DND-41 (cell line): ENCODE measurements around the gene MEIS1.
"Not testable (repeated sequence)": the region's sequence is repeated elsewhere in the genome, so short reads cannot be mapped to it uniquely, and the experiment has no call there.

Experiments
- ATAC-seq: fragments of 200-7000 bp; cut with Tn5 transposase; 3 replicates; pipeline ENCODE4 v1.9.1; 2021; ENCODE audit warnings: low read depth; ENCODE audit not compliant: insufficient read depth
- DNase-seq: peaks from one replicate; pipeline ENCODE4 v3.0.0-alpha.2; 2020
- H2AFZ ChIP-seq: 2 replicates; pipeline ENCODE4 v1.6.0; 2012; ENCODE audit warnings: low read depth, low read length
- H3K27ac ChIP-seq: 2 replicates; pipeline ENCODE4 v1.5.1; 2012; ENCODE audit warnings: low read length, inconsistent platforms
- H3K27me3 ChIP-seq: fragments of 200-600 bp; sonication (generic); 2 replicates; pipeline ENCODE4 v1.6.0; 2012; ENCODE audit warnings: low read length, mild to moderate bottlenecking, inconsistent platforms; ENCODE audit not compliant: insufficient read depth, poor library complexity
- H3K36me3 ChIP-seq: 2 replicates; pipeline ENCODE4 v1.5.1; 2012; ENCODE audit warnings: low read length, inconsistent platforms; ENCODE audit not compliant: insufficient read depth
- H3K4me1 ChIP-seq: 2 replicates; pipeline ENCODE4 v1.5.1; 2012; ENCODE audit warnings: mild to moderate bottlenecking, low read length; ENCODE audit not compliant: insufficient read depth
- H3K4me2 ChIP-seq: 2 replicates; pipeline ENCODE4 v1.6.0; 2012; ENCODE audit warnings: mild to moderate bottlenecking, moderate library complexity, low read length, inconsistent platforms; ENCODE audit not compliant: insufficient read depth
- H3K4me3 ChIP-seq, 2 experiments: fragments of 200-600 bp in 1 of 2; shearing (Covaris generic) in 1 of 2; 2 replicates each; pipeline ENCODE4 v1.5.1; 2012 to 2016; ENCODE audit warnings: inconsistent platforms in 2 of 2, low read length in 2 of 2, mild to moderate bottlenecking in 2 of 2, low read depth in 1 of 2, moderate library complexity in 1 of 2
- H3K79me2 ChIP-seq: 2 replicates; pipeline ENCODE4 v1.6.0; 2012; ENCODE audit warnings: low read length, inconsistent platforms; ENCODE audit not compliant: insufficient read depth
- H3K9ac ChIP-seq: 2 replicates; pipeline ENCODE4 v1.6.0; 2012; ENCODE audit warnings: low read depth, mild to moderate bottlenecking, inconsistent platforms, low read length, moderate library complexity
- H3K9me3 ChIP-seq: 2 replicates; pipeline ENCODE4 v1.5.1; 2012; ENCODE audit warnings: low read length, moderate library complexity, mild to moderate bottlenecking, inconsistent platforms; ENCODE audit not compliant: insufficient read depth, severe bottlenecking
- H4K20me1 ChIP-seq: 2 replicates; pipeline ENCODE4 v1.6.0; 2012; ENCODE audit warnings: low read length; ENCODE audit not compliant: insufficient read depth
- CTCF ChIP-seq: IDR thresholded peaks from 2 replicates; pipeline ENCODE4 v1.5.1; 2012; ENCODE audit warnings: borderline replicate concordance, low read length, moderate library complexity, mild to moderate bottlenecking; ENCODE audit not compliant: poor library complexity, severe bottlenecking; ENCODE audit errors: extremely low read depth
- EZH2 ChIP-seq: IDR thresholded peaks from 3 replicates; pipeline ENCODE4 v1.6.1; 2012; ENCODE audit warnings: borderline replicate concordance, low read depth, mild to moderate bottlenecking, moderate library complexity, low read length, inconsistent platforms; ENCODE audit not compliant: severe bottlenecking

MEIS1 gene

GRCh38 chr2:66481100-66481549 lies 46.2 kb downstream of the MEIS1 start:
- no peaks in the 10 kb centered on the region for H3K4me1 ChIP-seq
- ATAC-seq = no peak

GRCh38 chr2:66485252-66485651 lies 50.3 kb downstream of the MEIS1 start:
- H3K27ac ChIP-seq, H3K4me2 ChIP-seq, H4K20me1 ChIP-seq, H3K4me1 ChIP-seq, H3K9me3 ChIP-seq, H3K36me3 ChIP-seq, ATAC-seq, H3K27me3 ChIP-seq, H3K4me3 ChIP-seq, H3K9ac ChIP-seq, DNase-seq, H3K79me2 ChIP-seq, H2AFZ ChIP-seq: not testable (repeated sequence)

More at GRCh38 chr2:66481100-66481549, 46.2 kb downstream of the MEIS1 start:
- no peaks in the 10 kb centered on the region for H3K79me2 ChIP-seq
- no peak overlapping the region for H2AFZ ChIP-seq
- no peaks in the 10 kb centered on the region for H3K36me3 ChIP-seq
- H3K4me2 ChIP-seq = no peak overlapping the region
- no peaks in the 10 kb centered on the region for H3K27me3 ChIP-seq
- DNase-seq = no peak
- no peak overlapping the region for H3K4me3 ChIP-seq
- no peaks in the 10 kb centered on the region for H4K20me1 ChIP-seq
- H3K9ac ChIP-seq = no peak overlapping the region
- no peak overlapping the region for H3K27ac ChIP-seq
- H3K9me3 ChIP-seq = no peaks in the 10 kb centered on the region
- TF ChIP-seq EZH2 (no peak), CTCF (no peak)

- TF ChIP-seq CTCF = no peak
- H2AFZ ChIP-seq = no peak overlapping the region
- DNase-seq = no peak
- no peak for ATAC-seq
- H3K79me2 ChIP-seq = no peaks in the 10 kb centered on the region
- no peaks in the 10 kb centered on the region for H3K36me3 ChIP-seq
- H3K27ac ChIP-seq = no peak overlapping the region
- H3K9me3 ChIP-seq = no peaks in the 10 kb centered on the region
- no peak overlapping the region for H3K4me3 ChIP-seq
- no peaks in the 10 kb centered on the region for H4K20me1 ChIP-seq
- H3K27me3 ChIP-seq = no peaks in the 10 kb centered on the region
- H3K4me1 ChIP-seq = no peaks in the 10 kb centered on the region
- no peak overlapping the region for H3K9ac ChIP-seq
- H3K4me2 ChIP-seq = no peak overlapping the region
Observed at GRCh38 chr2:66488946-66489345, 54.0 kb downstream of the MEIS1 start.

GRCh38 chr2:66489436-66489835 lies 54.5 kb downstream of the MEIS1 start:
- no peak overlapping the region for H2AFZ ChIP-seq
- H3K79me2 ChIP-seq = no peaks in the 10 kb centered on the region
- H3K4me3 ChIP-seq = no peak overlapping the region
- H3K9me3 ChIP-seq = no peaks in the 10 kb centered on the region
- DNase-seq = no peak
- H3K4me2 ChIP-seq = no peak overlapping the region
- no peaks in the 10 kb centered on the region for H3K36me3 ChIP-seq
- H3K4me1 ChIP-seq = no peaks in the 10 kb centered on the region
- ATAC-seq = no peak
- H3K27me3 ChIP-seq = peaks cover 3% of the 10 kb centered on the region
- no peak overlapping the region for H3K27ac ChIP-seq
- H4K20me1 ChIP-seq = no peaks in the 10 kb centered on the region
- H3K9ac ChIP-seq = no peak overlapping the region
- no peak for TF ChIP-seq EZH2
- TF ChIP-seq CTCF = no peak
